Measurements from ENCODE around the gene VTN.

DNA sequence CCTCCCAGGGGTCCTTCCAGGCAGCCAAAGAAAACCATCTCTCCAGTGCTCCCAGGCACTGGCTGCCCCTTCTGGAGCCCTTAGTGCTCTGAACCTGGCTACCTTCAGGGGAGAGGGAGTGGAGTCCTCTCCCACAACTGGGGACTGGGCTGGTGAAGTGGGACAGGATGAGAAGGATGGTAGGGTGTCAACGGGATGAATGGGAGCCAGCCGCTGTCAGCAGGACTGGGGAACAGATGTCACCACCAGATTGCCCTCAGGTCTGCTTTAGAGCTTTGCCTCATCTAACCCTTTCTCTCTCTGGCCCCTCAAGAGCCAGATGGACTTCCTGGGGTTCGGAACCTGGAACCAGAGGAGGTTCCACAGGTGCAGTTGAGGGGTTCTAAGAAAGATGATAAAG lies 4.6 kb downstream of the VTN start:
- TF ChIP-seq, protein P1, sequence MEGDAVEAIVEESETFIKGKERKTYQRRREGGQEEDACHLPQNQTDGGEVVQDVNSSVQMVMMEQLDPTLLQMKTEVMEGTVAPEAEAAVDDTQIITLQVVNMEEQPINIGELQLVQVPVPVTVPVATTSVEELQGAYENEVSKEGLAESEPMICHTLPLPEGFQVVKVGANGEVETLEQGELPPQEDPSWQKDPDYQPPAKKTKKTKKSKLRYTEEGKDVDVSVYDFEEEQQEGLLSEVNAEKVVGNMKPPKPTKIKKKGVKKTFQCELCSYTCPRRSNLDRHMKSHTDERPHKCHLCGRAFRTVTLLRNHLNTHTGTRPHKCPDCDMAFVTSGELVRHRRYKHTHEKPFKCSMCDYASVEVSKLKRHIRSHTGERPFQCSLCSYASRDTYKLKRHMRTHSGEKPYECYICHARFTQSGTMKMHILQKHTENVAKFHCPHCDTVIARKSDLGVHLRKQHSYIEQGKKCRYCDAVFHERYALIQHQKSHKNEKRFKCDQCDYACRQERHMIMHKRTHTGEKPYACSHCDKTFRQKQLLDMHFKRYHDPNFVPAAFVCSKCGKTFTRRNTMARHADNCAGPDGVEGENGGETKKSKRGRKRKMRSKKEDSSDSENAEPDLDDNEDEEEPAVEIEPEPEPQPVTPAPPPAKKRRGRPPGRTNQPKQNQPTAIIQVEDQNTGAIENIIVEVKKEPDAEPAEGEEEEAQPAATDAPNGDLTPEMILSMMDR (IDR thresholded peaks at IDR 0.05): no peak
- no peak for TF ChIP-seq EP300 (IDR thresholded peaks at IDR 0.05)
- no peak for TF ChIP-seq POLR2A (IDR thresholded peaks at IDR 0.05)
- no peak for TF ChIP-seq POLR2AphosphoS5 (IDR thresholded peaks at IDR 0.05)

All from upper lobe of left lung (tissue), 4 donors.